ENCODE results near the gene F10. TPM values are rescaled to one million over a fixed set of nuclear protein-coding genes. Genes with fewer than 3 reads are reported as not detected.
"Not testable (repeated sequence)": the region's sequence is repeated elsewhere in the genome, so short reads cannot be mapped to it uniquely, and the experiment has no call there.

The F10 gene
- polyA plus RNA-seq, 1 of the 3 experiments (the other 2 are of a cell fraction), result 12.5 TPM

- no peak for TF ChIP-seq REST (IDR thresholded peaks at IDR 0.05; ENCODE audit: low read depth, low read length)
- TF ChIP-seq FOXJ3 (CRISPR knock-in tag; IDR thresholded peaks at IDR 0.05), result no peak
Measured at GRCh38 chr13:113097651-113098050, 24.9 kb upstream of the F10 start (continued).

- TF ChIP-seq MEF2A (IDR thresholded peaks at IDR 0.05; ENCODE audit: borderline replicate concordance, low read depth), result no peak
- no peak for TF ChIP-seq ZBTB33 (IDR thresholded peaks at IDR 0.05; ENCODE audit: borderline replicate concordance, low read depth)
- no peak for TF ChIP-seq NRF1 (IDR thresholded peaks at IDR 0.05; ENCODE audit: low read depth, low read length)
- TF ChIP-seq SMC3 (IDR thresholded peaks at IDR 0.05; ENCODE audit: low read depth, low read length), result no peak
- no peak for TF ChIP-seq SIN3A (IDR thresholded peaks at IDR 0.05; ENCODE audit: borderline replicate concordance, low read depth, low read length)
- TF ChIP-seq TCF12 (IDR thresholded peaks at IDR 0.05), result no peak
- Histone ChIP-seq H2AFZ (ENCODE audit: low read depth) (no peak overlapping the region), H3K4me2 (no peak overlapping the region), H3K79me2 (ENCODE audit: insufficient read depth) (no peaks in the 10 kb centered on the region), H3K9me3 (no peaks in the 10 kb centered on the region), H3K27me3 (ENCODE audit: insufficient read depth) (no peaks in the 10 kb centered on the region), H4K20me1 (ENCODE audit: insufficient read depth) (no peaks in the 10 kb centered on the region), H3K9ac (no peak overlapping the region), H3K27ac (ENCODE audit: low read depth in 2 of 2, low read length in 1 of 2) (no peak overlapping the region), H3K36me3 (replicated peaks in 1 of 2; ENCODE audit: control insufficient read depth in 1 of 2, insufficient read depth in 2 of 2, low read length in 1 of 2) (no peaks in the 10 kb centered on the region), H3K9me2 (no peaks in the 10 kb centered on the region), H3K4me1 (ENCODE audit: control insufficient read depth in 1 of 2, insufficient read depth in 2 of 2, low read depth in 1 of 2, low read length in 1 of 2) (peaks cover 0 to 6% of the 10 kb centered on the region in 2 experiments; a peak in 1 of 4 replicates), H3F3A (replicated peaks; ENCODE audit: insufficient read depth) (no peaks in the 10 kb centered on the region), H3K4me3 (ENCODE audit: low read depth in 2 of 2, low read length in 1 of 2) (no peak overlapping the region)
- ChIA-PET CTCF (interaction anchor here (0.5 kb wide), 1 partner anchor 109 kb away, joined by 3 read pairs; no protein-coding TSS in a partner anchor), POLR2A (no interaction called here)
- WGBS (ENCODE audit: low lambda C conversion rate), result 84% methylated on average over 23 of the region's 30 CpGs
- DNase-seq, result no peak
Measured at GRCh38 chr13:113098162-113098732, 24.4 kb upstream of the F10 start.

- POLR2A ChIA-PET, result interaction anchor here (0.8 kb wide), 1 partner anchor 16 kb away, joined by 3 read pairs; no protein-coding TSS in a partner anchor
- H3K9me3 ChIP-seq, result no peaks in the 10 kb centered on the region
- H3K36me3 ChIP-seq (replicated peaks in 1 of 2; ENCODE audit: control insufficient read depth in 1 of 2, insufficient read depth in 2 of 2, low read length in 1 of 2), result no peaks in the 10 kb centered on the region
- no peak for DNase-seq
- no peaks in the 10 kb centered on the region for H4K20me1 ChIP-seq (ENCODE audit: insufficient read depth)
- no peaks in the 10 kb centered on the region; a peak in 1 of 4 replicates for H3K4me1 ChIP-seq (ENCODE audit: control insufficient read depth in 1 of 2, insufficient read depth in 2 of 2, low read depth in 1 of 2, low read length in 1 of 2)
- H2AFZ ChIP-seq (ENCODE audit: low read depth), result no peak overlapping the region
- no peaks in the 10 kb centered on the region for H3K79me2 ChIP-seq (ENCODE audit: insufficient read depth)
- 64% methylated on average over 11 of the region's 11 CpGs for WGBS (ENCODE audit: low lambda C conversion rate)
- H3K9me2 ChIP-seq, result no peaks in the 10 kb centered on the region
- no peaks in the 10 kb centered on the region for H3K27me3 ChIP-seq (ENCODE audit: insufficient read depth)
- H3F3A ChIP-seq (replicated peaks; ENCODE audit: insufficient read depth), result no peaks in the 10 kb centered on the region
- H3K4me3 ChIP-seq (ENCODE audit: low read depth in 2 of 2, low read length in 1 of 2), result no peak overlapping the region
- CTCF ChIA-PET, result interaction anchor here (1.2 kb wide), 1 partner anchor 14 kb away, joined by 3 read pairs; no protein-coding TSS in a partner anchor
- no peak overlapping the region for H3K4me2 ChIP-seq
- TF ChIP-seq RAD21 (IDR thresholded peaks at IDR 0.05; ENCODE audit: low read length), result no peak
- no peak overlapping the region for H3K27ac ChIP-seq (ENCODE audit: low read depth in 2 of 2, low read length in 1 of 2)
- H3K9ac ChIP-seq, result no peak overlapping the region
Measured at GRCh38 chr13:113099142-113099541, 23.5 kb upstream of the F10 start.

GRCh38 chr13:113102302-113102701 is 20.3 kb upstream of the F10 start:
- H3K4me2 ChIP-seq; H3F3A ChIP-seq (replicated peaks; ENCODE audit: insufficient read depth); H3K79me2 ChIP-seq (ENCODE audit: insufficient read depth); H3K4me3 ChIP-seq (ENCODE audit: low read depth in 2 of 2, low read length in 1 of 2); H3K9ac ChIP-seq; H3K9me3 ChIP-seq; DNase-seq; H3K4me1 ChIP-seq (ENCODE audit: control insufficient read depth in 1 of 2, insufficient read depth in 2 of 2, low read depth in 1 of 2, low read length in 1 of 2); H3K27me3 ChIP-seq (ENCODE audit: insufficient read depth); H3K36me3 ChIP-seq (replicated peaks in 1 of 2; ENCODE audit: control insufficient read depth in 1 of 2, insufficient read depth in 2 of 2, low read length in 1 of 2); POLR2A ChIA-PET; H2AFZ ChIP-seq (ENCODE audit: low read depth); H3K9me2 ChIP-seq; H4K20me1 ChIP-seq (ENCODE audit: insufficient read depth); H3K27ac ChIP-seq (ENCODE audit: low read depth in 2 of 2, low read length in 1 of 2): not testable (repeated sequence)
- CTCF ChIA-PET, result interaction anchor here (1.0 kb wide), 1 partner anchor 37 kb away, joined by 3 read pairs; no protein-coding TSS in a partner anchor
- WGBS (ENCODE audit: low lambda C conversion rate), result 67% methylated on average over 3 of the region's 10 CpGs
